NCI-H1694 treated with DMSO at 0.1 percent for 48 hours (cell line): ENCODE measurements around the gene TTC39C.

Experiments used
- DNase-seq: peaks from one replicate; lab custom pipeline; 2025; lab: John Stamatoyannopoulos, UW

TTC39C gene

GRCh38 chr18:24089076-24089475 lies 74.5 kb downstream of the TTC39C start:
- peak; percentile 3 for DNase-seq

- no peak for DNase-seq
Observed at GRCh38 chr18:24089515-24090337, 75.2 kb downstream of the TTC39C start.

GRCh38 chr18:24090876-24091275 lies 76.3 kb downstream of the TTC39C start:
- no peak for DNase-seq

- no peak for DNase-seq
Observed at GRCh38 chr18:24094561-24094960, 80.0 kb downstream of the TTC39C start.

GRCh38 chr18:24095976-24096375 lies 81.4 kb downstream of the TTC39C start:
- no peak for DNase-seq

- DNase-seq = no peak
Observed at GRCh38 chr18:24103320-24104021, 88.9 kb downstream of the TTC39C start.

- no peak for DNase-seq
Observed at GRCh38 chr18:24104486-24104885, 89.9 kb downstream of the TTC39C start.

GRCh38 chr18:24108641-24109040 lies 94.1 kb downstream of the TTC39C start:
- DNase-seq = no peak

GRCh38 chr18:24111936-24112335 lies 97.4 kb downstream of the TTC39C start:
- DNase-seq = no peak

- DNase-seq = no peak
Observed at GRCh38 chr18:24112464-24112863, 97.9 kb downstream of the TTC39C start.

- DNase-seq = no peak
Observed at GRCh38 chr18:24112874-24113615, 98.5 kb downstream of the TTC39C start.

- no peak for DNase-seq
Observed at GRCh38 chr18:24114924-24115549, 100.5 kb downstream of the TTC39C start.

- no peak for DNase-seq
Observed at GRCh38 chr18:24115628-24116027, 101.1 kb downstream of the TTC39C start.

GRCh38 chr18:24118750-24119577 lies 104.4 kb downstream of the TTC39C start:
- peak; percentile 59 for DNase-seq

- DNase-seq = no peak
Observed at GRCh38 chr18:24120676-24121075, 106.1 kb downstream of the TTC39C start.

- DNase-seq = no peak
Observed at GRCh38 chr18:24121625-24122024, 107.1 kb downstream of the TTC39C start.

- no peak for DNase-seq
Observed at GRCh38 chr18:24126155-24126961, 111.8 kb downstream of the TTC39C start.

- no peak for DNase-seq
Observed at GRCh38 chr18:24127735-24128134, 113.2 kb downstream of the TTC39C start.

GRCh38 chr18:24128700-24129099 lies 114.1 kb downstream of the TTC39C start:
- no peak for DNase-seq

GRCh38 chr18:24130494-24130893 lies 115.9 kb downstream of the TTC39C start:
- no peak for DNase-seq
